HG03378 (cell line): ENCODE measurements around the gene HIVEP1.
"Not testable (repeated sequence)": the region's sequence is repeated elsewhere in the genome, so short reads cannot be mapped to it uniquely, and the experiment has no call there.

Experiments
- ATAC-seq: cut with Tn5 transposase; IDR thresholded peaks from one replicate; pipeline ENCODE4 v1.9.1; 2021; ENCODE audit warnings: mild to moderate bottlenecking, moderate library complexity; ENCODE audit not compliant: unreplicated experiment

HIVEP1 gene

DNA sequence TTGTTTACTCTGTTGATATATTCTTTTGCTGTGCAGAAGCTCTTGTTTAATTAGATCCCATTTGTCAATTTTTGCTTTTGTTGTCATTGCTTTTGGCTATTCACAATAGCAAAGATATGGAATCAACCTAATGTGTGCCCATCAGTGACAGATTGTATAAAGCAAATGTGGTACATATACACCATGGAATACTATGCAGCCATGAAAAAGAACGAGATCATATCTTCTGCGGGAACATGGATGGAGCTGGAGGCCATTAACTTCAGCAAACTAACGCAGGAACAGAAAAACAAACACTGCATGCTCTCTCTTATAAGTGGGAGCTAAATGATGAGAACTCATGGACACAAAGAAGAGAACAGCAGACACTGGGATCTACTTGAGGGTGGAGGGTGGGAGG, 164.7 kb downstream of the HIVEP1 start:
- not testable (repeated sequence) for ATAC-seq

DNA sequence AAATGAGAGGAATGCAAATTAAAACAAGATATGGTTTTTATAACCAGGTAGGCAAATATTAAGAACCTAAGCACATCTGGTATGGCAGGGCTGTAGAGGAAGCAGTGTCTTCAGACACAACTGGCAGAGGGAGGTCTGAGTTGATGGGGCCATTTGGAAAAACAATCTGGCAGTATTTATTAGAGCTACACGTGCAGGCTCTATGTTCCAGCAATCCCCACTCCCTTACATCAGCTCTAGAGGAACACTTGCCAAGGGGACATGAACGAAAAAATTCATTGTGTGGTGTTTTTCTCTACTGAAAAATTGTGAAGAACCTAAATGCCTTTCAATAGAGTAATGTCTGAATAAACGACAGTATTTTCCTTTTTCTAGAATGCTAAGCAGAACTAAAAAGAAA, 166.4 kb downstream of the HIVEP1 start:
- no peak for ATAC-seq

DNA sequence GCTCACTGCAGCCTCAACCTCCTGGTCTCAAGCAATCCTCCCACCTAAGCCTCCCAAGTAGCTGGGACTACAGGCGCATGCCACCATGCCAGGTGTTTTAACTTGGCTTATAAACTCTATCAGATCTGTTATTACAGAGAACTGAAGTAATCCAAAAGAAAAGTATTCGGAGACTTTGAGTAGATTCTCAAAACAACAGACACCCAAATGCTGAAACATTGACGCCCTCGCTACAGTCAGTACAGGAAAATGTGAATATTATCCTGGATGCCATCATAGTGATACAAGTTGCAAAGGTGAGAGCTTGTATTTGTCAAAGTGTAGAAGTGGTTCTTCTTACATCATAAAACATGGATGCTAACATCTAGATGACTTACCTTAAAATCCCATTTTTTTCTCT, 169.4 kb downstream of the HIVEP1 start:
- no peak for ATAC-seq

DNA sequence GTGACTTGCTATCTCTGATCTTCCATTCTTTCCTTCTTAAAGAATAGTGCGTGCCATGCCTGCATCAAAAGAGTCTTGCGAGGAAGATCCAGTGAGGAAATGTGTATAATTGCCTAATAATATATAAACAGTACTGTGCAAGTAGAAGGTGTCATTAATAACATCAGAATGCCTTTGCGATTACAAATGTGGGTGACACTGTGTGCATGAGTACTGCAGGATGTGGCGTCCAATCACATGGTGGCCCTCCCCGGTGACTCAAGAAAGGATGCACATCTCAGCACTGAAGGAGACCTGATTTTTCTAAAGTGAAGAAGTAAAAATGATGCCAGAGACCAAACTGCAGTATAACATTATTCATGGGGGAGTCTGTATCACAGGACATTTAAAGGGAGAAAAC, 170.6 kb downstream of the HIVEP1 start:
- no peak for ATAC-seq

DNA sequence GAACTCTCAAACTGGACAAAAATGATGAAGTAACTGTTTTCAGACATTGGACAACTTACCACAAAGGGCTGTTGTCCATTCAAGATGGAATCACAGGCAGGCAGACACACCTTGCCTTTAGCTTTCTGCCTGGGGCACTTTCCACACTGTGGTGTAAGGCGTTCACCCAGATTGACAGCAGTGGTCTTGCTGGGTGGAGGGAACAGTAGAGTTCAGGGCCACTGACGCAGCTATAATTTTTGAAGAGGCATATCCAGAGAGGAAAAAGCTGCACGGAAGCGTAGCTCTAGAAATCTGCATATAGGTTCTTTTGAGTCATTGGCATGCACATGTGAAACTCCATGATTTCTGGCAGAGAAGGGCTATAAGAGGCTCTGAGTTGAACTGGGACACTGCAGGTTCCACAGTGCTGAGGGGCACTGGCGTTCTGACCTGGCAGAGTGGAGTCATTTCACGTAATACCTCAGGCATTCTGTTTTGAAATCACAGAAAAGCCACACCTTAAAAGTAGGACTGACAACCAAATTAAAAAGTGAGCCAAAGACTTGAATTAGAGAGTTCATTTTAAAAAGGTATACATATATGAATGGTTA, 173.1 kb downstream of the HIVEP1 start:
- ATAC-seq: no peak

DNA sequence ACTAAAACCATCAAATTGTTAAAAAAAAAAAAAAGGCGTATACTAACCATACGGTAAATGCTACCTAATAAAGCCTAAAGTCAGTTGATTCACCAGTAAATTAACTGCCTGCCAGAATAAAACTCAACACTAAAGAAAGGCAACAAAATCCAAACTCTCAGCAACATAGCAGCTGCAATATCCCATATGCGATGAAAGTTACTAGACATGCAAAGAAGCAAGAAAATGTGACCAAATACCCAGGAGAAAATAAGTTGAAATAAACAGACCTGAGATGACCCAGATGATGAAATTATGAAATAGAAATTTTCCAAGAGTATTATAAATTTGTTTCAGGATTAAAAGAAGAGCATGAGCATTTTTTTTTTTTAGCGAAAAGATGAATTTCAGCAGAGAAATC, 174.4 kb downstream of the HIVEP1 start:
- no peak for ATAC-seq

DNA sequence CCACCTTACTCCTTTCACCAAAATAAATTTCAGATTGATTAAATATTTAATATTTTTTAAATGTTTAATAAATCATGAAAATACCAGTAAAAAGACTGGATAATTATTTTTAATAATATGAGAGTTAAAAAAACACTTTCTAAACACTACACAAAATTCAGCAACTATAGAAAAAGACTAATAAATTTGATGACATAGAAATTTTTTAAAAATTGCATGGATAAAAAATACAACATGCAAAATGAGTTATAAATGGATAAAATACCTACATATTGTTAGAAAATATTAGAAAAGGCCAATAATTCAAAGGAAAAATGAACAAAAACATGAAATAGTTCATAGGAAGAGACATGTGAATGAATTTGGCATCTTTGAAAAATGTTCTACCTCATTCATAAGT, 177.0 kb downstream of the HIVEP1 start:
- no peak for ATAC-seq

DNA sequence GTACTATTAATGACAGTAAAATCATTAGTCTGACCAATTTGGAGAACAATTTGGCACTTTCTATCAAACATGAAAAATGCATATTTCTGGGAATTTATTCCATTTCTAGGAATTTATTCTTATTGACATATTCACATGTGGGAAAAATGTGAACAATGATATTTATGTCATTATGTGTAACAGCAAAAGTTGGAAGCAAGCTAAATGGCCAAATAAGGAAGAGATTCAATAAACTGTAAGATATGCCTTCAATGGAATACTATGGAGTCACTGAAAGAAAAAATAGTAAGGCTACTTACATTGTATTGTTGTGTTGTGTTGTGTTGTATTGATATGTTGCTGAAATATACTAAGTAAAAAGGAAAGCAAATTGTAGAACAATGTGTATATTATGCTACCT, 177.5 kb downstream of the HIVEP1 start:
- no peak for ATAC-seq

DNA sequence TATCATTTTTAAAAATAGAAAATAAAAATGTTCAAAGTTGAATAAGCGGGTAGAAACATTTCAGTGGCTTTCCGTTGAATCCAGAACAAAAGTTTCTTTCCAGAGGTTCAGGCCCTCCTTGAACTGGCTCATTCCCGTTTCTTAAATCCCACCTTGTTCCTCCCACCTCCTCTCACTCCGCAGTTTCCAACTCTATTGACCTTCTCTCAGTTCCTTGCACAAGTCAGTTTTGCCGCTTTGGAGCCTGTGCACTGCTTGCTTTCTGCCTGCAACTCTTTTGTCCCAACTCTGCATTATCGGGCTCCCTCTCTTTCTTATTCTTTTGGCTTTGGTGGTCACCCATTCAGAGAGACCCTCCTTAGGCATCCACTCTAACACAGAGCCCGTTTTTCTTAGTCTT, 178.1 kb downstream of the HIVEP1 start:
- ATAC-seq: no peak

DNA sequence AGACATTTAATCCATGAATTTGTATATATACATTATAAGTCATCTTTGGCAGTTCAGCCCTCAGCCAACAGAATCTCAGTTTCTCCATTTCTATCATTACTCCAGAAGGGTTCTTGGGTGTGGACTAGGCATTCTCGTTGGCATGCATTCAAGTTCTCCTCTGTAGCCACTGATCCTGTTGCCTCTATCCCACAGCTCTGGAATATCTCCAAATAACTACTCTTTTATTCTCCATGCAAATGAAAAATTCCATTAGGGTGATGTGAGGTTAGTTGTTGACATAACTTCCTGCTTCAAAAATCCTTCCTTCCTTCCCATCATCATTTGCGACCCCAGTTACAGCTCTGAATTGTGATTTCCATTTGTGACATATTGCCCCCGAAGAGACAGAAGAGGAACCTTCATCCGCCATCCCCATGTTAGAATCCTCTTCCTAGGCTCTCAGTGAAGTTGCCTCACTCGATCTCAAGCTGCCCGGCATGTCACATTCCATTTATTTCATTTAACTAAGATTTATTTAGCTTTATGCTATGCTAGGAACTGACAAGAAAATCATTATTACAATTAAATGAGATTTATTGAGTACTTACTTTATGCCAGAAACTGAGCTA, 184.3 kb downstream of the HIVEP1 start:
- ATAC-seq: no peak

DNA sequence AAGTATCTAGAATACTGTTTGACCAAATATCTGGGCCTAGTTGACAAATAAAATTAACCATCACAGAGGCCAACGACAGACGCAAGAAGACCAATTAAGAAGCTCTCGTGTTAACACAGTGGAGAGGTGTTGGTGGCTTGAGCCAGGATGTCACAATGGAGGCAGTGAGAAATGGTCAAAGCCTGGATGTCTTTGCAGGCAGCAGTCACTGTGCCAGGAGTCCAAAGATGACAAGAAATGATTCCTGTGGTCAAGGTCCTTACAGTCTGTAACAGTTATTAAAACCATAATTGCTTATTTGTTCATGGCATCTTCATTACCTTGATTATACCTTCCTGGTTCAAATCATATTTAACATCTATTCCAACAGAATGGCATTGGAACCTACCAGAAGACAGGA, 186.7 kb downstream of the HIVEP1 start:
- no peak for ATAC-seq

DNA sequence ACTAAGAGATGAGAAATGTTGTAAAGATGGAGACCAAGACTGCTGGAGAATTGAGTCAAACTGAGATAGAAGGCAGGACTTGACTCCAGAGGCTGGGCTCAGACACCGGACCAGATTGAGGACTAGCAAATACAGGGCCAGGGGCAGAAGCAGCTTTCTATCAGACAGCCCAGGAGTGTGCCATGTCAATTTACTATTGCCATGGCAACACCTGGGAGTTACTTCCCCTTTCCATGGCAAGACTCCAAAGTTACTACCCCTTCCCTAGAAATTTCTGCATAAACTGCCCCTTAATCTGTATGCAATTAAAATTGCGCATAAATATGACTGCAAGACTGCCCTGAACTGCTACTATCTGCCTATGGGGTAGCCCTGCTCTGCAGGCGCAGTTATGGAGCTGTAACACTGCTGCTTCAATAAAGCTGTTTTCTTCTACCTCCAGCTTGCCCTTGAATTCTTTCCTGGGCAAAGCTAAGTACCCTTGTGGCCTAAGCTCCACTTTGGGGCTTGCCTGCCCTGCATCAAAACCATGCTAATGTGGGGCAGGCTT, 188.0 kb downstream of the HIVEP1 start:
- no peak for ATAC-seq

DNA sequence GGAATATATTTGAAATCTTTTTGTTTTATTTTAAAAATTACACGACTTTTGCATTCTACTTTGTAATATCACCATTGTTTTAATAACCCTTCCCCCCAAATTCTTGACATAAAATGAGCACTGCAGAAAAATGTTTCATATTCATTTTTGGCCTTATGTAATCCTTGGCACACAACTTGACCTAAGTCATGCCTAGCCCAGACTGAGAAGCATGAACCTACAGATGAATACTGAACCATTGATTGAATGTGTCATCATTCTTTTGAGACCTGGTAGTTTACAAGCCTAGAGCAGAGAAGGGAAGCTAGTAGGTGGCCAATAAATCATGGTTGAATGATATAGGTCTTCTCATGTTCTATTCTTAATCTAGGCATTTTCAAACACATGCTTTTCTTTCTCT, 188.6 kb downstream of the HIVEP1 start:
- ATAC-seq: no peak

DNA sequence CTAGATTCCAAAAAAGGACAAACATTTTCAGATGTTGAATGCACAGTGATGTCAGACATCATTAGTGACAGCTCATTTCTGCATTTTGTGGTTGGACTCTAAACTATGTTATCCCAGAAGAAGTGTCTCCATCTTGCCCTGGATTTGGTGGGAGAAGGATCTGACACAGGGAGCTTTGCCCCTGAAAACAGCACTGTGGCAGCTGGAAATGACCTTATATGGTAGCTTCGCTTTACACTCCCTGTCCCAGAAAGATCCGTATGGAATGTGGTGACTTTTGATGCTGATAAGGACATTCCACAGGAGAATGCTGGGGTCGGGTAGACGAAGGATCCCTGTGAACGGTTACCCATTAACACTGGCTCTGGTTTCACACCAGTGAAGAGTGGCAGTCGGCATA, 190.9 kb downstream of the HIVEP1 start:
- no peak for ATAC-seq

DNA sequence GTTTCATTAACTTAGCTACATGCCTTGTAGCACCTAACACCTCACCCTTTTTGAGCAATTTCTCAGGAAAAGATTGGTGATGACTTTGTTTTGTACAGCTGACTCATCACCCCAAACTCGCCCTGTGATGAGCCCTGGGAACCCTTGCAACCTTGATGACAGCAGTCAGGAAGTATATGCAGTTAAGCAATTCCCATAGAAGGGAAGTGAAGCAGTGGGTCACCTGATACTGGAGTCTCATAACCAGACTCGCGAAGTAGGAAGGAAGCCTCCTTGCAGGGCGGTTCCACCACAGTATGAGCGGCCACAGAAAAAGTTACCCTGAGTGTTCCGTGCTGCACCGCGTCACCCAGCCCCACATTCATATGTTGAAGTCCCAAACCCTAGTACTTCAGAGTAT, 196.1 kb downstream of the HIVEP1 start:
- ATAC-seq: no peak

DNA sequence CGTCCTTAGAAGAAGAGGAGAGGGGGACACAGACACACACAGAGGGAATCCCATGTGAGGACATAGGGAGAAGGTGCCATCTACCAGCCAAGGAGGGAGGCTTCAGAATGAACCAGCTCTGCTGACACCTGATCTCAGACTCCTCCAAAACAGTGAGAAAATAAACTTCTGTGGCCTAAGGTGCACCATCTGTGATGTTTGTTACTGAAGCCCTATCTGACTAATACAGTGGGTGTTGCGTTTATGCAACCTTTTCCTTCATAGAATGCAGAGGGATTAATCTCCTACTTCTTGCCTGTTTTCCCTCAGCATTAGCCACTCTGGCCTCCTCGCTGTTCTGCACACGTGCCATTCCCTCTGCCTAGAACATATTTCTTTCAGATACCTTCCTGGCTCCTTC, 196.6 kb downstream of the HIVEP1 start:
- ATAC-seq: no peak
